T-helper 2 cell (primary cell): ENCODE data around the gene JARID2.

Experiments
- DNase-seq, 5 experiments: peaks; one replicate each; pipeline versions ENCODE4 v3.0.0 to v3.0.0-alpha.2; 2012 to 2022

JARID2 gene

DNA sequence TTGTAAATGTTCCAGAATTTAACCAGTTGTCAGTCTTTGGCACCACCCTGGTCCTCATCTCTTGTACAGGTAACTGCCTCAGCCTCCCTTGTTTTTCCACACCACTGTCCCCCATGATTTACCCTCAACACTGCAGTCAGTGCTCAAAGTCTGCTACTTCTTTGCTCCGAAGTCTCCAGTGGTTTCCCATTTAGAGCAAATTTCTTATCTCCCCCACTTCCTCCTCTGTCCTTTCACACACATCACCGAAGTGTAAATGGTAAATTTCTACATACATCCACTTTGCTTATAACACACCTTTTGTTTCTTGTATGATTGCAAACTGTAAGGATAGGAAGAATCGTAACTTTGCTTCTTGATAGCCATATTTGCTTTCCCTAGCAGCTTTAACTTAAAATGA is 115.3 kb downstream of the JARID2 start:
- DNase-seq: no peak

DNA sequence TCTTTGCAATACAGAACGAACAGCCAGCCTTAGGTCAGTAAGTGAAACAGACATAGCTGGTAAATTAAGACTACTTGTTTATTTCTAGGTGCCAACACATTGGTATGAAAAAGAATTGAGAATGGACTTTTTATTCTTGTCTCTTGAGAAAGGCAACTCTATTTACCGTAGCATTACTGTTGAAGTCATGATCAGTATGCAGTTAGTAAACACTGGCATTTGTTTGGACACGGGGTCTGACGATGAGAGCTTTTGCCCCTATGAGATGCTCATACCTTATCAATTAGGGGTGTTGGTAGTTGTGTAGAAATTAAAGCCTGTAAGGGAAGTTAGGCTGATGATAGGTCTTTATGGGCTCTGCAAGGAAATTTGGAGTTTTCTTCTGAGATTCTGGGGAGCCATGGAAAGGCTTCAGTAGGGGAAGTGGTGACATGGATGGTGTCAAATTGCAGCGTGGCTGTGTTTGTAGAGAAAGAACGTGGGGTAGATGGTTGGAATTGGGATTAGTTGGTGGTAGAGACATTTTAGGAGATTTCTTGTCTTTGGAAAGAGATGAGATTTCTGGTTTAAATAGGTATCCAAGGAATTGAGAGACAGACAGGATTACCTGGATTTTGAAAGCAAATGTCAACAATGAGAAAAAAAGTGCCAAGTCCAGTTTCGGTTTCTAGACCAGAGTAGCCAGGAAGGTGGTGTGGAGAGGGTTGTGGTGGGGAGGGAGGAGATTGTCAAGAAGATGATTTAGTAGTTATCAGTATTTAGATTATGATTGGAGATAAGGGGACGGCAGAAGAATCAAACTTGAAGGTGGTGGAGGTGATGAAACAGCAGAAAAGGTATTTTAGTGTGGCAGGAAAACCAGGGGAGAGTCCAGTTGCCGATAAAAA is 116.6 kb downstream of the JARID2 start:
- peak in 1 of 5 experiments; percentile 37 for DNase-seq

DNA sequence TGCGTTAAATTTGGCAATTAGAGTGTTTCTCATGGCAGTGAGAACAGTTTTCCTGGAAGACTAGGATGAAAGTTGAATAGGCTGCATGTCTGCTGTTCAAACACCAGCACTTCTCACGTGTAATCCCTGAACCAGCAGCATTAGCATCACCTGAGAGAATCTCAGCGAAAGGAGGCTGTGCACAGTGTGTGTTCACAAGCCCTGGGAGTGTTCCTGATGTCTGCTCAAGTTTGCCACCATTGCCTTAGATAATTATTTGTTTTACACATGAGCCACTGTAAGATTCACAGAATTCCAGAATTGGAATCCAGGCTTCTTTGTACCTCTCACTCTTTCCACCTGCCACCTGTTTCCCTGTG is 117.3 kb downstream of the JARID2 start:
- DNase-seq: no peak

DNA sequence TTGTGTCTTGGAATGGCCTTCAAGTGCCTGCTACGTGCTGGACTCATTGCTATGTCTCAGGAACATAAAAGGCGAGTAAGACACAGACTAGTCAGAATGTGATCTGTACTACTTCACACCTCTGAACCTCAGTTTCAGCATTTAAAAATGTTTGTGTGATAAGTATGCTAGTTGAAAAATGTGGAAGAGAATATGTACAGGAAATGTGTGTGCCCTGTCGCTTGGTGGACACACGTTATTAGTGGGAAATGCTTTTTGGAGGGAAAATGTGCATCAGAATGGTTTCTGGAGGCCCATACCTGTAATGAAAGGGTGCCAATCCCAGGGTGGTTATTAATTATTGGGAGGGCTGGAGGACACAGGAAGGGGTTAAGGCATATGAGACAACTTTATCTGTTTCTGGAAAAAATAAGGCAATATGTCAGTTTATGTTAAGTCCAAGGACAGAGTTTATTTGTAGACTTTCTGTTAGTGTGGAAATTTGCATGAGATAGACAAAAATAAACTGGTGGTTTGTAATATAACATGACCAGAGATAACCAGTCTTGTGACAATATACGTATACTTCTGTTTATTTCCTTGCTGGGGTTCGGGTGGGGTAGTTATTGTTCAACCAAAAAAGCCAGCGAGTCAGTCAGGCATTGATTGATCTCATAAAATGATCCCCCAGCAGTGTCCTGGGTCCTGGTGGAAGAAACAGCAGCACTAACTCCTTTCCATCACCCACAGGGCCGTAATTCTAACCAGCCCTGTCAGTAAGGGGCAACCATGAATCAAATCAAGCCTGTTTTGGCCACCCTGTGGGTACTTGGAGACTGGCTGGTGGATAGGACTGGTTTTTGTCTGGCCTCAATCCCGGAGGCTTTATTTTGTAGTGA is 117.9 kb downstream of the JARID2 start:
- peak in 1 of 5 experiments; percentile 50 for DNase-seq

DNA sequence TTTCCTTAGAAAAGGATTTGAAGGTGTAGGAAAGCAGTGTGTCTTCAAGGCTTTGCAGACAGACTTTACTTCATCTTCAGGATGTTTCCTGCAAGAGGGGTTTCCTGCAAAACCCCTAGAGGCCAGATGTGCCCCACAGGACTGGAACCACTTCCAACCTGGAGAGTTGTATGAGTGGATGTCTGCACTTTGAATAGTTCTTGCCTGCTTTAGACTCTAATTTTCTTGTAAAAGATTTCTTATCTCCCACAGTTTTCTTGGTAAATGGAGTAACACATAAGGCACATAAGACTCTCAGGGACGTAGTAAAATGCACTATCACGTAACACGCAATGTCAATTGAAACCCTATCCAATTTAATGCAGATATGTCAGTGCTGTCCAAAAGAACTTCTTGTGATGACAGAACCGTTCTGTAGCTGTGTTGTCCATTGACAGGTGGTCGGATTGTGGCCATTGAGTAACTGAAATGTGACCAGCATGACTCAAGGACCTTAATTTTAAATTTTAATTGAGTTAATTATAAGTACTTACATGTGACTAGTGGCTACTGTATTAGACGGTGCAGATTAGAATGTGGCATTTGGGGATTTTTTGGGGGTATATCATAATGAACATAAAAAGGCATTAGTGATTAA is 118.7 kb downstream of the JARID2 start:
- no peak for DNase-seq

DNA sequence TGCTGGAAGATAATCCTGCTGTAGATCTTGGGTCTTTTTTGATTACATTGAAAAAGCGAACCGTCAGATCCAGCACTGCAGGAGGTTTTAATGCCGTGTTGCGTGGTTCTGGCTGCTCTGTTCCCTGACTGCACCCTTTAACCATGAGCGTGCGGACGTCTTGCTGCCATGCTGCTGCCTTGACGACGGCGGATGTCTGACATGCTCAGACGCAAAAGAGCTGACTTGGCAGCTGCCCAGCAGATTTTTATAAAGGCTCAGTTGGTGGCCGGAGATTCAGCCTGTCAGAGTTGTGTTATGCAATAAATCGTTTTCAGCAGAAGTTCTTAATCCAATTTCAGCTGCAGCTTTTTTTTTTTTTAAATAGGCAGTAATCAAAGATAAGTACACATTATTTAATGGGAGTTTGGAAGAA is 119.4 kb downstream of the JARID2 start:
- DNase-seq: peak in 2 of 5 experiments; percentile 10 to 26

DNA sequence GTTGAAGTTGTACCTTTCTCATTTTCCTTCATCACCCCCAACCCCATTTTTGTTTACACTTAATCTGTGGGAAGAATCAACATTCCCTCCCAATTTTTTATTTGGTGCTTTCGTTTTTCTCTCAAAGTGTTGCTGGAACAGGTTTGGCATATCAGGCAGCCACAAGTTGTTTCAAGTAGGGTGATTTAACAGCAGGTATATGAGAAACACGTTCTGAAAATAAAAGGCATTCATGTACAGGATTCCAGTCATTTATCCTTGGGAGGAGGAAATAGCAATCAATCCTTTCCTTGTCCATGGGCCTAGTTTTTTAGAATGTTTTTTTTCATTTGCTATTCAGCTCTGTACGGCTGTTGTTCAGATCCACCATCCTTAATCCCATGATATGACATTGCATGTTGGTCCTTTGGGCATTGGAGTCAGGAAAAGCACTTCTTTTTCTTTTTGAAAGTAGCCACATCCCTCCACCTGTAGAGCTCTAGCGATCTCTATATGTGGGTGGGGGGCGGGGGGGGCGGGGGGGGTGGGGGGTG is 120.2 kb downstream of the JARID2 start:
- no peak for DNase-seq

DNA sequence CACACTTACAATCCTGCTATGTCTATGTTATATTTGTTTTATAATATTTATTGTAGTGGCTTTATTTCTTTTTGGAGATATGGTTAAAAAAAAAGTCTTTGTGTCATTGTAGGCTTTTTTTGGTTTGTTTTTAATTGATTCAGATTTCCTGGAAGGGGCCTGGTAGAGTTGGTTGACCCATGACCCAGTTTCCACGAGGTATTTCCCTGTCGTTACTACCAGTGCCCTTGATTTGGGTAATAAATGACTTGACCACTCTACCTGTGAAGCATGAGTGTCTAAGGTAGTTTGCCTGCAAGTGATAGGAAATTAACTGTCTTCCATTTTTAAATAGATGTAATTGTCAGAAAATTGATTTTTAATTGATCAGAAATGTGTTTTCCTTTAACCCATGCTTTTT is 121.0 kb downstream of the JARID2 start:
- no peak for DNase-seq

DNA sequence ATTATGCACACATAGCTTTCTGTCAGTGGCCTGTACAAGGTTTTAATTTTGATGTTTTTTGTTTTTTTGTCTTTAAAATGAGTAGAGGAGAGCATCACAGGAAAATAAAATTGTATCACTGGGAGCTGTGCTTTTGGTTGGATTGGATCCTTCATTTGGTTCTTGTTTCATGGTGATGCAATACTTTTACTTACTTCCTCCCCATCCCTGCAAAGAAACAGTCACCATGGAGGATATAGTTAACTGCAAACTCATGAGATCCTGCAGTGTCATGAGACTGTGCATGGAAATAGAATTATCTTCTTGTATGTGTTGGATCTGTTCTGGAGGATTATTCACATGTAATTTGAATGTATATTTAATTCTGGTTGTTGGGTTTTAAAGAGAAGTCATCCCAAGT is 122.3 kb downstream of the JARID2 start:
- no peak for DNase-seq

DNA sequence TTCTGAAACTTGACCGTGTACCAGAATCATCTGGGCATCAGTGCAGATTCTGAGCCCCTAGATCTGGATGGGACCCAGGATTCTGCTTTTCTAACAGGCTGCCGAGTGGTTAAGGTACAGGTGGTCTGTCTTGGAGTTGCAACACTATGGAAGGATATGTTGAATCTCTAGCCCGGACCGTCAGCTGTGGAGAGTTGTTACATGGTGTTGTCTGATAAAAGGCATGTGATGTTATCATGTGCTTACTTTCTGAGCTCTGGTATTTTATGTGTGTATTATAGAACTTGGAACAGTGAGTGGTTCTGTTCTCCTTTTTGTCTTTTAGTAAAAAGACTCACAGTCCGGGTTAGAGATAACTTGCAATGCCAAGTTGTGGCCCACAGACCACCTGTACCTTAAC is 123.0 kb downstream of the JARID2 start:
- DNase-seq: no peak

DNA sequence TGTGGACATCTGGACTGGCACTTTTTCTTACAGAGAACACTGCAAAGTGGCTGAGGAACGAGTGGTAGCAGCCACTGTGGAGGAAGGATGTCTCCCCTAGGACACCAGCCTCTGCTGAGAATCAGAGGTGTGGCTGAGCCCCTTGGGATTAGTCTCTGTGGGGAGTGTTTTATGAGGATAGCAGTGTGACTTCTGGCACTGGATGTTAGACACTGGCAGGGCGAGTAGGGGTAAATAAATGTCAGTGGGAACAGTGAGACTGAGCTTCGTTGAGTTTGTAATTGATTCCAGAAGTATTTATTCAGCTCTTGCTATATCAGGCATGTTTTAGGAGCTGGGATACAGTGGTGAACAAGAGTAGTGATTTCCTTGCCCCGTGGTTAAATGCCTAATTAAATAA is 124.0 kb downstream of the JARID2 start:
- no peak for DNase-seq

DNA sequence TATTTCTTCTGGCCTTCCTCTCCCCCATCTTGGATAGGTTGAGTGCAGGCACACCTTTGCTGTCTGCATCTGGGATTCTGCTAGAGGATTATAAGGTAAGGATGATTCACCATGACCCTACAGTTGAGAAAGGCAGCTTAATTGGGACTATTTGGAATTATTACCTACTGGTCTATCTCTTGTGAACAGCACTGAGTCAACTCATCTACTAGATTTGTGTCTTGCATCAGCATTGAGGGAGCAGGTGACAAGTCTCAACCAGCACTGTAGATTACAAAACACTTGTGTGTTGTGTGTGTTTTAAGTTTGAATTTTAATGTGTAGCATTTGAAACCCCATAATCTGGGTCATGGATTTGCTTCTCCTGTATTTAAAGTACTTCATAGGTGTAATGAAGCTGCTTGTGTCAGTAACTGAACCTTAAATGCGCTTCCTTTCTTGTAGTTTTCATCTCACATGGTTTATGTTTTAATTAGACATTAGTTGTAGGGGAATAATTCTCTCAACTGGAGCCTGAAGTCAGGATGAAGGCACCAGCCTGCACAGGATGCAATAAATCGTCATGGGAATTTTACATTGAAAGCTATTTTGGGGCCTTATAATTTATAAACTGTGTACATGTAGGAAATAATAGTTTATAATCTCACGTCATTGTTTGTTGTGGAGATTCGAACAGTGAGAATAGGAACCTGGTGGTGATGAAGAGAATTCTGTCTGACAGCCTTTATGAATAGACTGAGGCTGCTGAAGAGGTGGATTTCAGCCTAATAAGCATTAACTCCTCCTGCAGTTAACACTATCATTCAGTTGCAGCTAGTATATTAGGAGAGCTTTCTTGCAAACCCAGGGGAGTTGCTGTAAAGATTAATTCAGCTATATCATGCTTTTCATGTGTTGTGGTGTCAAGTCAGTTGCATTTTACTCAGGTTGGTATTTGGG is 125.1 kb downstream of the JARID2 start:
- DNase-seq: no peak

DNA sequence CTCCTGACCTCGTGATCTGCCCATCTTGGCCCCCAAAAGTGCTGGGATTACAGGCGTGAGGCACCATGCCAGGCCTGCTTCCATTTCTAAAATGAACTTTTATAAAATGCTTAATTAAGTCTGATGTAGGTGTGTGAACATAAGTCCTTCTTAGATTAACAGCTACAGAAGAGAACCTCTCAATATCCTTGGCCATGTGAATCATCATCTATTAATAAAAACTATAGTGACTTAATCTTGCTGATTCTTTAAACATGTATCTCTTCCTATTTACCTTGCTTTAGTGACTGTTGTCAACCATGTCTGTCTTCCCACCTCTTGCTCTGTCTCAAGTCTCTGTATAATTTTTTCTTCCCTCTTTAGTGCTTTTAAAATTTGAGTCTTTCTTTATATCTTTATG is 127.1 kb downstream of the JARID2 start:
- DNase-seq: no peak

DNA sequence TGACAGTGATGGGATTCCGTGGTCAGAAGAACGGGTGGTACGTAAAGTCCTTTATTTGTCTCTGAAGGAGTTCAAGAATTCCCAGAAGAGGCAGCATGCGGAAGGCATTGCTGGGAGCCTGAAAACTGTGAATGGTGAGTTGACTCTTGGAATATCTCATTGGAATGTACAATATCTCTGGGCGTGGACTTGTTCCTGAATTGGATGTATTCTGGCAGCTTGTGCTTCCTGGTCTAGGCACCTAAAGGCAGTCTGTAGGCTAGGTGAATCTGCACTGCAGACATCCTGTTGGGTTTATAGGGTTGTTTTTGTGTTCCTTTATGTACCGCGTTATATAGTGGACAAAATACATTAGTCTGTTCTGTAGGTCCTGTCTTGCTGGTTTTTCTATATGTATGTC is 128.2 kb downstream of the JARID2 start:
- DNase-seq: no peak

DNA sequence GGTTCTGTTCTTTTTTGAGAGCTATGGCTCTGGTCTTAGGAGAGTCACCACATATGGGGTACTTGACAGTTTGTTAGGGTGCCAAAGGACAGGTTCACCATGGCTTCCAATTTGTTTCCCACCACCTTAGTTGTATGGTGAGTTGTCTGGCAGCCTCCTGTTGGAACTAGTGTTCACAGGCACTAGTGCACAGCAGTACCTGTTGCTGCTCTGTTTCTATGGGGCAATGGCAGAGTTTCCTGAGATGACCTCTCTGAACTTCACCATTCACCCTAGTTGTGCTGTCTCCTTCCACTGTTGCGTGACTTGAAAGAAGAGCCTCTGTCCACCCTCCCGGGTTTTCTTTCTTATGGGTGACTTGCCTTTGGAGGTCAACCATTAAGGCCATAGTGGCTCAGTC is 129.1 kb downstream of the JARID2 start:
- DNase-seq: no peak

DNA sequence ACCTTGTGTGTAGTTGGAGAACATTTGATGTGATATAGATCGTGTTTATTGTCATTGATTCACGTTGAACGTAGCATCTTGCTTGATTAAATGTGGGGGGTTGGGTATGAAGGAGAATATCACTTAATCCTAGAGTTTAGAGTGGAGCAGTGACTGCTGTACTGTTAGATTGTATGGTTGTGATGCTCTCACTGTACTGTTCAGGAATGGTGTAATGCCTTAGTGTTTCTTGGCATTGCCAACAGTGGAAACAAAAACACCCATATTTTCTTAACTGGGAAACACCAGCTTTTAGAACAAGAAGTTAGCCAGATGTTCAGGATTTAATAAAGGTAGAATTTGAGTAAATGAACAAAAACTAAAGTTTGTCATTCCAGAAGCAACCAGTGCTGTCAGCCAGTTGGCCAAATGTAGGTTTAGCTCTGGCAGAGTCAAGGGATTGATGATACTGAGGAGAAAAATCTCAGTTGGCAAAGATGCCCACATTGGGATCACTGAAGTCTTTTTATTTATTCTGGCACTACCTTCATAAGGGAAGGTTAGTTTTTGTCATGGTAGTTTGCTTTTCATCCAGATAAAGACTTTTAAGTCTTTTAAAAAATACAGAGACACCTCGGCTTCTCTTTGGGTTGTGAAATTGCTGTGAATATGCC is 129.9 kb downstream of the JARID2 start:
- DNase-seq: no peak

DNA sequence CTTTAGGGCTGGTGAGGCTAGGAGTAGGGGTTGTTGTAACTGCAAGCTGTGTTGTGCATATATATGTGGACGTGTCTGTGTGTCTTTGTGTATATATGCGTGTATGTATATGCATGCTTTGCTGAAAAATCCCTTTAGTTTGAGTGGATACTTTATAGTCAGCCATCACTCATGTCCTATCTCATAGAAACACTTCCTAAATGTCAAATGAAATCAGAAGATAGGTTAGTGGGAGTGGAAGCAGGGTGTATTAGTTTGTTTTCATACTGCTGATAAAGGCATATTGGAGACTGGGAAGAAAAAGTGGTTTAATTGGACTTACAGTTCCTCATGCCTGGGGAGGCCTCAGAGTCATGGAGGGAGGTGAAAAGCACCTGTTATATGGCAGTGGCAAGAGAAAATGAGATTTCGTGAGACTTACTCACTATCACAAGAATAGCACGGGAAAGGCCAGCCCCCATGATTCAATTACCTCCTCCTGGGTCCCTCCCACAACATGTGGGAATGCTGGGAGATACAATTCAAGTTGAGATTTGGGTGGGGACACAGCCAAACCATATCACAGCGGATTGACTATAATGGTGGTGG is 131.1 kb downstream of the JARID2 start:
- no peak for DNase-seq

DNA sequence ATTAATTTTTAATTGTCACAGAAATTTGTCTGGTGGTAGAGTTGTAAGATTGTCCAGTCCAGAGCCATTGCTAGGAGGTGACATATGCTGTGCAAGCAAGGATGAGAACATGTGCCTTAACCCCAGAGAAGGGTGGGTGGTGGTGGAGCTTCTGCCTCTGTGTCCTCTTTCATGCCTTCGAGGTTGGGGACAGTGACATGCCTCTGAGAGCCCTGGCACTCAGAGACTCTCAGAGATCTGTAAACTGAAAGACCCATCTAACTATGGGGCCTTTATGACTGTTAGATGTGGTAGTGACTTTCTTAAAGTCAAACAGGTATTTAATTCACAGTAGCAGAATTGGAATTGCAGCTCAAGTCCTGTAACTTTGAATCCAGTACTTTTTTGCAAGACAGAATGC is 132.4 kb downstream of the JARID2 start:
- DNase-seq: no peak

DNA sequence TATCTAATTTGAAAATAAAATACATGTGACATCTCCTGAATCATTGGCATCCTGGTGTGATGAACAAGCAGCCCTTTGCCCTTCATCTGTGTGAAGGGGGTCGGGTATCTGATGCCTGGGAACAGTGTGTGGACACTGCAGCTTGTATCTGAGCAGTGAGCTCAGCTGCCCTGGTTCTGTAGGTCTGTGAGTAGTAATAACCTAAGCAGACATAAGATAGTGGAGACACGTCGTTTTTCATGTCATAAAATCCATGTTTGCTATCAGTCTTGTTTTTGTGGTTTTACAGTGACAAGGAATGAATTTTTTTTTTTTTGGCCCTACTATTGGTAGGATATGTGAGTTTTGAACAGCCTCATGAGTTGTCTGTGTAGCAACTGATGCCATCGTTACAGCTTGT is 133.0 kb downstream of the JARID2 start:
- no peak for DNase-seq

DNA sequence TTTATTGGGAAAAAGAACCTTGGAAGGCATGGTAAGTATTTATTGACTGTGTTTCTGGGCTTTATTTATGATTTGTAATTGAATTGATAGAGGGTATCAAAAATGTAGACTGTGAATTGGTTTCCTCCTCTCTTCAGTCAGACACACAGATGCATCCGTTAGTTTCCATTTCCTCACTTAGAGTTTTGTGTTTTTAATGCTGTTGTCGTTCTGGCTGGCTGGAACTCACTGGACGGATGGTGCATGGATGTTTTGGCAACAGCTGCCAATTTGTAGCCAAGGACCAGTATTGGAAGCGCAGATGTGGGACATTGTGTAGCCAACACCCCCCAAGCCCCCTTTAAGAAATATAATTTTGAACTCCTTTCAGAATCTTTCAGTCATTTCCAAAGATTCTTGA is 134.5 kb downstream of the JARID2 start:
- no peak for DNase-seq

DNA sequence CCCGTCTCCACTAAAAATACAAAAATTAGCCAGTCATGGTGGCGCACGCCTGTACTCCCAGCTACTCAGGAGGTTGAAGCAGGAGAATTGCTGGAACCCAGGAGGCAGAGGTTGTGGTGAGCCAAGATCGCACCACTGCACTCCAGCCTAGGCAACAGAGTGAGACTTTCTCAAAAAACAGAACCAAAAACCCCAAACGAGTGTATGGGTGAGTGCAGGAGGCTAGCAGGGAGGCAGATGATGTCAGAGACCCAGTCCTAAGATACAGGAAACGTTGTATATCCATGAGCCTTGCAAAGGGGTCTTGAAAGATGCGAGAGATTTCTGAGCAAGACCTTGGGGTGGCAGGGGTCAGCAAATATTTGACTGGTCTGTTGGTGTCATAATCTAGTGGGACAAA is 136.2 kb downstream of the JARID2 start:
- DNase-seq: no peak
